Lower leg skin (tissue), 3 donors: ENCODE results near the gene PQBP1.

ENCODE experiments used
- POLR2A ChIP-seq, 2 donors: fragments of 450-650 bp; IDR thresholded peaks; one replicate each; pipeline ENCODE4 v1.6.1; 2016 to 2017; ENCODE audit warnings: antibody characterized with exemption in 2 of 2, mild to moderate bottlenecking in 1 of 2, moderate library complexity in 1 of 2
- TF ChIP-seq, protein P1 (sequence below), 3 donors: fragments of 450-650 bp; IDR thresholded peaks; one replicate each; pipeline ENCODE4 v1.5.1; 2016; ENCODE audit warnings: antibody characterized with exemption in 3 of 3, mild to moderate bottlenecking in 3 of 3, moderate library complexity in 2 of 3

GRCh38 chrX:48924270-48924669 is 26.5 kb downstream of the PQBP1 start:
- no peak for TF ChIP-seq POLR2A (IDR thresholded peaks at IDR 0.05)
- TF ChIP-seq, protein P1, sequence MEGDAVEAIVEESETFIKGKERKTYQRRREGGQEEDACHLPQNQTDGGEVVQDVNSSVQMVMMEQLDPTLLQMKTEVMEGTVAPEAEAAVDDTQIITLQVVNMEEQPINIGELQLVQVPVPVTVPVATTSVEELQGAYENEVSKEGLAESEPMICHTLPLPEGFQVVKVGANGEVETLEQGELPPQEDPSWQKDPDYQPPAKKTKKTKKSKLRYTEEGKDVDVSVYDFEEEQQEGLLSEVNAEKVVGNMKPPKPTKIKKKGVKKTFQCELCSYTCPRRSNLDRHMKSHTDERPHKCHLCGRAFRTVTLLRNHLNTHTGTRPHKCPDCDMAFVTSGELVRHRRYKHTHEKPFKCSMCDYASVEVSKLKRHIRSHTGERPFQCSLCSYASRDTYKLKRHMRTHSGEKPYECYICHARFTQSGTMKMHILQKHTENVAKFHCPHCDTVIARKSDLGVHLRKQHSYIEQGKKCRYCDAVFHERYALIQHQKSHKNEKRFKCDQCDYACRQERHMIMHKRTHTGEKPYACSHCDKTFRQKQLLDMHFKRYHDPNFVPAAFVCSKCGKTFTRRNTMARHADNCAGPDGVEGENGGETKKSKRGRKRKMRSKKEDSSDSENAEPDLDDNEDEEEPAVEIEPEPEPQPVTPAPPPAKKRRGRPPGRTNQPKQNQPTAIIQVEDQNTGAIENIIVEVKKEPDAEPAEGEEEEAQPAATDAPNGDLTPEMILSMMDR (IDR thresholded peaks at IDR 0.05), result no peak
